H1 (cell line): ENCODE data around the gene GJD3. TPM values are rescaled to one million over a fixed set of nuclear protein-coding genes. Genes with fewer than 3 reads are reported as not detected.

Source experiments
- GABPA ChIP-seq: IDR thresholded peaks from 2 replicates; pipeline ENCODE4 v1.6.1; 2011; ENCODE audit warnings: mild to moderate bottlenecking, low read length, moderate library complexity, borderline replicate concordance; ENCODE audit not compliant: insufficient read depth
- PHF8 ChIP-seq: fragments of 200-600 bp; sonication (generic); conservative IDR thresholded peaks from 2 replicates; pipeline ENCODE4 v1.7.1; 2012; ENCODE audit warnings: low read depth, mild to moderate bottlenecking, inconsistent platforms, low read length, moderate library complexity
- SIN3A ChIP-seq, 2 experiments: IDR thresholded peaks in 1 of 2; conservative IDR thresholded peaks in 1 of 2; 2 replicates each; pipeline ENCODE4 v1.6.1; 2011 to 2012; ENCODE audit warnings: low read length in 2 of 2, improper control_type of control experiment in 1 of 2, low read depth in 1 of 2, mild to moderate bottlenecking in 1 of 2
- TBP ChIP-seq: IDR thresholded peaks from 2 replicates; pipeline ENCODE4 v1.6.1; 2011; ENCODE audit warnings: low read depth, low read length, improper control_type of control experiment
- polyA plus RNA-seq, 7 experiments: library from polyadenylated mRNA; depleted of rRNA in 3 of 7; stranded (reverse) in 5 of 7; unstranded in 2 of 7; fragments of >200 nt in 5 of 7; fragments of 200-250 nt in 2 of 7; gene quantifications; 1 replicate in 5 of 7; 2 replicates in 1 of 7; 4 replicates in 1 of 7; pipeline versions ENCODE4 v1.2.1 to v1.2.3, GENCODE V29; 2011 to 2013; ENCODE audit warnings: missing spikeins in 2 of 7, mixed read lengths in 2 of 7
- total RNA-seq: library from RNA; stranded (reverse); fragmentation: NEBNext Ultra II Directional; extraction: Animal tissue kit (Norgen Biotek cat#: 25700); gene quantifications from 2 replicates; pipeline ENCODE4 v1.2.1, GENCODE V29; 2021

Gene GJD3
- total and polyA plus RNA-seq, 2 of the 8 experiments (the other 6 are each of a cell fraction or from before 2014, with no cell fraction given), result 0.53 to 1.9 TPM

DNA sequence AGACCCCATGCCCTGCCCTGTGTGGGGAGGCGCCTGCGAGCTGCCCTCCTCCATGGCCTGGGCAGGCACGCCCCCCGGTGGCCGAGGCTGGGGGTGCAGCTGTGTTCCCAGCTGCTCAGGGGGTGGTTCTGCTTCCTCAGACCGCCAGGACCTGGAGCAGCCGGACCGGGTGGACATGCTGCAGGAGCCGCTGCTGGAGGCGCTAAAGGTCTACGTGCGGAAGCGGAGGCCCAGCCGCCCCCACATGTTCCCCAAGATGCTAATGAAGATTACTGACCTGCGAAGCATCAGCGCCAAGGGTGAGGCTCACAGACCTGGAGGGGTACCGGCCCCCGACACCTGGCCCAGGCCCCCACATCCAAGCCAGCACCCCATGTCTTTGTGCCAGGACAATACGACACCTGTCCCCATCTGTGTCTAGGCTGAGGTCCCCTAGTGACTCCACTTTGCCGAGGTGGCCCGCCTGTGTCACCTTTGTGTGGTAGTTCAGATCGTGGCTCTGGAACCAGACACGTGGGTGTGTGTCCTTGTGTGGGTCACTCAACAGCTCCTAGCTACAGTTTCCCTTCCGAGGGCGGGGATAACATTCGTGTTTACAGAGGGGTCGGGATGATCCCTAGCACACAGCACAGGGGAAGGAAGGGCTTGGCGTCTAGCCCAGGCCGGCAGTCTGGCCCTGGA is 9.3 kb downstream of the GJD3 start (continued):
- TF ChIP-seq SIN3A (conservative IDR thresholded peaks at IDR 0.05 in 1 of 2, IDR thresholded peaks at IDR 0.05 in 1 of 2; ENCODE audit: low read depth in 1 of 2, low read length in 2 of 2) (peak in 1 of 2 experiments; percentile 77; a peak in 2 of 4 replicates), PHF8 (no peak), TBP (peak; percentile 18; the same call in 1 of the 2 replicates), GABPA (peak; percentile 73; the same call in 1 of the 2 replicates)
